ENCODE data around the gene RTTN. TPM values are rescaled to one million over a fixed set of nuclear protein-coding genes. Genes with fewer than 3 reads are reported as not detected.

Gene RTTN
- total and polyA plus RNA-seq, 2 donors (not counting 3 experiments of a cell fraction or from before 2014, with no cell fraction given): 3.1 to 17.4 TPM

DNA sequence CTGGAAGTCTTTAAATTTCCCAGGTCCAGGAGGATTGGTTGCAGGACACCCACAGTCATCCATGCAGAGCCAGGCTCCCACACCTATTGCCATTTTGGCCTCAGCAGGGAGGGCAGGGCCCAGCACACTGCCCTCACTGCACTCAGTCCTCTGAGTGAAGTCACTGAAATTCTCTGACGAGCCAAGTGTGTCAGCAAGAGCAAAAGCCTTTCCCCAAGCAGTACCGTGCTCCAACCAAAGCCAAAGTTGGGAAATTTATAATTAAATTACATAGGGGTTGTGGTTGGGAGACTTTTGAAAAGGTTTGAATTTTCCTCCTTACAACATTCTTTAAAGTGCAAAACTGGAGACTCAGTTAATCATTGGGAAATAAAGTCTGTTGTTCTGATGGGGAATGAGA, 159.3 kb downstream of the RTTN start:
- no peak for FAIRE-seq

More for the DNA sequence above, 159.3 kb downstream of the RTTN start:
- BruUV-seq (replicated peaks): no TSS peak
- POLR2A ChIA-PET: no interaction called here
- Histone ChIP-seq H3K27me3 (ENCODE audit: control insufficient read depth in 2 of 2, insufficient read depth in 2 of 2, low read length in 2 of 2) (no peaks in the 10 kb centered on the region), H3K9me1 (replicated peaks; ENCODE audit: control insufficient read depth, extremely low read depth, insufficient read depth, low read length) (no peaks in the 10 kb centered on the region), H3K4me2 (ENCODE audit: insufficient read depth, low read length) (no peak overlapping the region), H4K20me1 (replicated peaks; ENCODE audit: control insufficient read depth, extremely low read depth, insufficient read depth, low read length) (no peaks in the 10 kb centered on the region), H3K4me3 (replicated peaks in 1 of 3; ENCODE audit: insufficient read depth in 1 of 3, low read depth in 1 of 3, low read length in 3 of 3) (no peak overlapping the region), H3K9ac (replicated peaks; ENCODE audit: extremely low read depth, insufficient read depth, low read length) (no peak overlapping the region), H2AFZ (ENCODE audit: low read depth, low read length) (no peak overlapping the region), H3K4me1 (ENCODE audit: control insufficient read depth, extremely low read depth, insufficient read depth, low read length) (peaks cover 13% of the 10 kb centered on the region), H3K79me2 (ENCODE audit: control insufficient read depth, insufficient read depth, low read length) (no peaks in the 10 kb centered on the region), H3K27ac (ENCODE audit: insufficient read depth, low read depth, low read length) (no peak overlapping the region), H3K9me3 (replicated peaks; ENCODE audit: control insufficient read depth, insufficient read depth, low read length) (no peaks in the 10 kb centered on the region), H3K36me3 (ENCODE audit: control insufficient read depth in 2 of 2, extremely low read depth in 1 of 2, insufficient read depth in 2 of 2, low read length in 2 of 2) (no peaks in the 10 kb centered on the region)
- dilution Hi-C loops (cut with MboI; ENCODE audit: extremely low pct_ligation_motif_present, low sequenced_read_pairs): no loop called here
- no peak for TF ChIP-seq GATA2 (IDR thresholded peaks at IDR 0.05; ENCODE audit: insufficient read depth, insufficient read length, low read depth, low read length)
- TF ChIP-seq, protein P1, sequence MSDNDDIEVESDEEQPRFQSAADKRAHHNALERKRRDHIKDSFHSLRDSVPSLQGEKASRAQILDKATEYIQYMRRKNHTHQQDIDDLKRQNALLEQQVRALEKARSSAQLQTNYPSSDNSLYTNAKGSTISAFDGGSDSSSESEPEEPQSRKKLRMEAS (IDR thresholded peaks at IDR 0.05; ENCODE audit: insufficient read depth, insufficient read length): no peak
- no peak for TF ChIP-seq POLR2A (IDR thresholded peaks at IDR 0.05; ENCODE audit: low read depth, low read length)
- TF ChIP-seq FOS (IDR thresholded peaks at IDR 0.05; ENCODE audit: borderline replicate concordance, insufficient read depth, low read length): no peak
- TF ChIP-seq MYC (IDR thresholded peaks at IDR 0.05; ENCODE audit: low read depth, low read length): no peak
- no peak for TF ChIP-seq JUN (IDR thresholded peaks at IDR 0.05; ENCODE audit: borderline replicate concordance, insufficient read depth, insufficient read length, low read depth)
- no peak for TF ChIP-seq POLR2AphosphoS5 (IDR thresholded peaks at IDR 0.05; ENCODE audit: insufficient read depth, low read depth, low read length)
- TF ChIP-seq, protein P2, sequence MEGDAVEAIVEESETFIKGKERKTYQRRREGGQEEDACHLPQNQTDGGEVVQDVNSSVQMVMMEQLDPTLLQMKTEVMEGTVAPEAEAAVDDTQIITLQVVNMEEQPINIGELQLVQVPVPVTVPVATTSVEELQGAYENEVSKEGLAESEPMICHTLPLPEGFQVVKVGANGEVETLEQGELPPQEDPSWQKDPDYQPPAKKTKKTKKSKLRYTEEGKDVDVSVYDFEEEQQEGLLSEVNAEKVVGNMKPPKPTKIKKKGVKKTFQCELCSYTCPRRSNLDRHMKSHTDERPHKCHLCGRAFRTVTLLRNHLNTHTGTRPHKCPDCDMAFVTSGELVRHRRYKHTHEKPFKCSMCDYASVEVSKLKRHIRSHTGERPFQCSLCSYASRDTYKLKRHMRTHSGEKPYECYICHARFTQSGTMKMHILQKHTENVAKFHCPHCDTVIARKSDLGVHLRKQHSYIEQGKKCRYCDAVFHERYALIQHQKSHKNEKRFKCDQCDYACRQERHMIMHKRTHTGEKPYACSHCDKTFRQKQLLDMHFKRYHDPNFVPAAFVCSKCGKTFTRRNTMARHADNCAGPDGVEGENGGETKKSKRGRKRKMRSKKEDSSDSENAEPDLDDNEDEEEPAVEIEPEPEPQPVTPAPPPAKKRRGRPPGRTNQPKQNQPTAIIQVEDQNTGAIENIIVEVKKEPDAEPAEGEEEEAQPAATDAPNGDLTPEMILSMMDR (IDR thresholded peaks at IDR 0.05; ENCODE audit: extremely low read depth in 1 of 2, insufficient read depth in 1 of 2, low read depth in 1 of 2, low read length in 2 of 2): no peak
- TF ChIP-seq EZH2 (IDR thresholded peaks at IDR 0.05; ENCODE audit: borderline replicate concordance, low read depth, low read length, severe bottlenecking): no peak
- intact Hi-C loops (cut with micrococcal nuclease): no loop called here
- CTCF ChIA-PET: no interaction called here
- no peak for DNase-seq (ENCODE audit: low read depth, low spot score)
